Central memory CD8-positive, alpha-beta T cell (primary cell): ENCODE data around the gene ZNF766.

Experiments
- ATAC-seq: fragments of 150-1000 bp; cut with Tn5 transposase; replicated peaks from 2 replicates; pipeline ENCODE4 v1.10.0; 2022; ENCODE audit warnings: mild to moderate bottlenecking, moderate FRiP score, moderate number of reproducible peaks; ENCODE audit not compliant: poor library complexity, severe bottlenecking; ENCODE audit errors: extremely low read depth
- DNase-seq, 2 donors: peaks; one replicate each; pipeline ENCODE4 v3.0.0; 2021; ENCODE audit warnings: low spot score in 2 of 2
- H3K27ac Mint-ChIP-seq: one replicate; pipeline ENCODE4 v1.8.0; 2022; ENCODE audit warnings: low read depth, mild to moderate bottlenecking, moderate library complexity, mixed read lengths
- H3K27me3 Mint-ChIP-seq: one replicate; pipeline ENCODE4 v1.8.0; 2022; ENCODE audit warnings: mixed read lengths
- H3K36me3 Mint-ChIP-seq: one replicate; pipeline ENCODE4 v1.8.0; 2022; ENCODE audit warnings: mild to moderate bottlenecking, moderate library complexity, mixed read lengths; ENCODE audit not compliant: insufficient read depth
- H3K4me1 Mint-ChIP-seq: one replicate; pipeline ENCODE4 v1.8.0; 2022; ENCODE audit warnings: mixed read lengths
- H3K4me3 Mint-ChIP-seq: one replicate; pipeline ENCODE4 v1.8.0; 2022; ENCODE audit warnings: mild to moderate bottlenecking, moderate library complexity, mixed read lengths
- H3K9me3 Mint-ChIP-seq: one replicate; pipeline ENCODE4 v1.8.0; 2022; ENCODE audit warnings: mixed read lengths

ZNF766 gene

GRCh38 chr19:52345162-52345561 lies 75.8 kb downstream of the ZNF766 start:
- Mint-ChIP-seq H3K9me3 (no peaks in the 10 kb centered on the region), H3K4me3 (no peak overlapping the region), H3K36me3 (no peaks in the 10 kb centered on the region), H3K27me3 (no peaks in the 10 kb centered on the region), H3K4me1 (no peaks in the 10 kb centered on the region), H3K27ac (no peak overlapping the region)
- ATAC-seq (no peak), DNase-seq (no peak)
